Mesothelial cell of epicardium (in vitro differentiated cells): Measurements from ENCODE around the gene UBXN6. TPM values are rescaled to one million over a fixed set of nuclear protein-coding genes. Genes with fewer than 3 reads are reported as not detected.

Experiments
- DNase-seq, 2 experiments: peaks; one replicate each; pipeline ENCODE4 v3.0.0; 2021; ENCODE audit warnings: low spot score in 2 of 2; ENCODE audit not compliant: unreplicated experiment in 2 of 2
- H3K27ac Mint-ChIP-seq: 2 replicates; pipeline ENCODE4 v1.8.0; 2021; ENCODE audit warnings: mixed read lengths
- H3K27me3 Mint-ChIP-seq: 2 replicates; pipeline ENCODE4 v1.8.0; 2021; ENCODE audit warnings: low read depth, mixed read lengths
- H3K36me3 Mint-ChIP-seq: 2 replicates; pipeline ENCODE4 v1.8.0; 2021; ENCODE audit warnings: mixed read lengths
- H3K4me1 Mint-ChIP-seq: 2 replicates; pipeline ENCODE4 v1.8.0; 2021; ENCODE audit warnings: mixed read lengths
- H3K4me3 Mint-ChIP-seq: 2 replicates; pipeline ENCODE4 v1.8.0; 2021; ENCODE audit warnings: mild to moderate bottlenecking, moderate library complexity, mixed read lengths
- H3K9me3 Mint-ChIP-seq: 2 replicates; pipeline ENCODE4 v1.8.0; 2021; ENCODE audit warnings: mixed read lengths
- CTCF ChIP-seq: fragments of 200-600 bp; sonication (generic); IDR thresholded peaks from one replicate; pipeline ENCODE4 v1.5.0; 2021; ENCODE audit warnings: antibody characterized with exemption; ENCODE audit not compliant: unreplicated experiment
- total RNA-seq: library from RNA; stranded (reverse); gene quantifications from 3 replicates; pipeline ENCODE4 v1.2.1, GENCODE V29; 2021

UBXN6 gene
- total RNA-seq, 1 donor from 2014 or later, result 71.0 TPM

- TF ChIP-seq CTCF, result no peak
- Mint-ChIP-seq H3K9me3 (no peaks in the 10 kb centered on the region), H3K27me3 (no peaks in the 10 kb centered on the region), H3K4me1 (no peaks in the 10 kb centered on the region), H3K36me3 (peaks cover 6% of the 10 kb centered on the region), H3K4me3 (no peak overlapping the region), H3K27ac (no peak overlapping the region)
- DNase-seq, result no peak
Measured at GRCh38 chr19:4497770-4498389, 40.3 kb upstream of the UBXN6 start.

GRCh38 chr19:4496304-4496703, 38.7 kb upstream of the UBXN6 start:
- H3K4me3 Mint-ChIP-seq, result no peak overlapping the region
- TF ChIP-seq CTCF, result no peak
- H3K27ac Mint-ChIP-seq, result no peak overlapping the region
- no peaks in the 10 kb centered on the region for H3K4me1 Mint-ChIP-seq
- H3K36me3 Mint-ChIP-seq, result peaks cover 6% of the 10 kb centered on the region
- no peaks in the 10 kb centered on the region for H3K27me3 Mint-ChIP-seq
- no peaks in the 10 kb centered on the region for H3K9me3 Mint-ChIP-seq
- no peak for DNase-seq

- H3K27me3 Mint-ChIP-seq, result no peaks in the 10 kb centered on the region
- no peaks in the 10 kb centered on the region for H3K9me3 Mint-ChIP-seq
- H3K27ac Mint-ChIP-seq, result no peak overlapping the region
- H3K4me3 Mint-ChIP-seq, result no peak overlapping the region
- TF ChIP-seq CTCF, result no peak
- DNase-seq, result no peak
- no peaks in the 10 kb centered on the region for H3K4me1 Mint-ChIP-seq
- H3K36me3 Mint-ChIP-seq, result peaks cover 8% of the 10 kb centered on the region
Measured at GRCh38 chr19:4495471-4495870, 37.9 kb upstream of the UBXN6 start.

- Mint-ChIP-seq H3K9me3 (no peaks in the 10 kb centered on the region), H3K4me3 (no peak overlapping the region), H3K4me1 (no peaks in the 10 kb centered on the region), H3K27me3 (no peaks in the 10 kb centered on the region), H3K36me3 (peaks cover 12% of the 10 kb centered on the region), H3K27ac (no peak overlapping the region)
- DNase-seq, result no peak
- no peak for TF ChIP-seq CTCF
Measured at GRCh38 chr19:4494691-4495064, 37.1 kb upstream of the UBXN6 start.

- Mint-ChIP-seq H3K36me3 (peaks cover 13% of the 10 kb centered on the region), H3K4me1 (no peaks in the 10 kb centered on the region)
Measured at GRCh38 chr19:4493929-4494690, 36.5 kb upstream of the UBXN6 start.

More at GRCh38 chr19:4493929-4494690, 36.5 kb upstream of the UBXN6 start:
- H3K27ac Mint-ChIP-seq, result no peak overlapping the region
- no peak overlapping the region for H3K4me3 Mint-ChIP-seq
- TF ChIP-seq CTCF, result no peak
- H3K9me3 Mint-ChIP-seq, result no peaks in the 10 kb centered on the region
- no peak for DNase-seq
- H3K27me3 Mint-ChIP-seq, result no peaks in the 10 kb centered on the region
